HFFc6 (cell line): ENCODE results near the gene STMN3. TPM values are rescaled to one million over a fixed set of nuclear protein-coding genes. Genes with fewer than 3 reads are reported as not detected.
"Not testable (repeated sequence)": the region's sequence is repeated elsewhere in the genome, so short reads cannot be mapped to it uniquely, and the experiment has no call there.

Experiments
- DNase-seq: peaks from one replicate; pipeline ENCODE4 v3.0.0-alpha.2; 2018
- H3K27ac Mint-ChIP-seq: 2 replicates; pipeline ENCODE4 v1.8.0; 2020; ENCODE audit warnings: mild to moderate bottlenecking, mixed read lengths
- H3K27me3 Mint-ChIP-seq: 2 replicates; pipeline ENCODE4 v1.8.0; 2021; ENCODE audit warnings: mild to moderate bottlenecking, moderate library complexity, mixed read lengths; ENCODE audit not compliant: insufficient read depth
- H3K36me3 Mint-ChIP-seq: 2 replicates; pipeline ENCODE4 v1.8.0; 2021; ENCODE audit warnings: low read depth, mixed read lengths
- H3K4me1 Mint-ChIP-seq: 2 replicates; pipeline ENCODE4 v1.8.0; 2020; ENCODE audit warnings: low read depth, mixed read lengths
- H3K4me3 Mint-ChIP-seq: 2 replicates; pipeline ENCODE4 v1.8.0; 2020; ENCODE audit warnings: mild to moderate bottlenecking, moderate library complexity, mixed read lengths
- H3K9me3 Mint-ChIP-seq: 2 replicates; pipeline ENCODE4 v1.8.0; 2020; ENCODE audit warnings: mild to moderate bottlenecking, mixed read lengths
- CTCF ChIP-seq: fragments of 200-600 bp; sonication (generic); IDR thresholded peaks from 2 replicates; pipeline ENCODE4 v1.5.0; 2021; ENCODE audit warnings: antibody characterized with exemption, mild to moderate bottlenecking
- total RNA-seq, 6 experiments: library from RNA; stranded (reverse); fragmentation: NEBNext Ultra II Directional; extraction: Animal tissue kit (Norgen Biotek cat#: 25700); gene quantifications; 2 replicates in 1 of 6; 3 replicates in 5 of 6; pipeline ENCODE4 v1.2.3, GENCODE V29; 2021

STMN3 gene
- total RNA-seq, 6 experiments from 2014 or later: 0.77 to 3.2 (median 1.5) TPM

GRCh38 chr20:63643499-63643898 lies 9.7 kb downstream of the STMN3 start:
- Mint-ChIP-seq H3K4me1 (no peaks in the 10 kb centered on the region), H3K9me3 (no peaks in the 10 kb centered on the region), H3K36me3 (no peaks in the 10 kb centered on the region), H3K27ac (no peak overlapping the region), H3K4me3 (no peak overlapping the region), H3K27me3 (peaks cover 6% of the 10 kb centered on the region)
- no peak for DNase-seq
- no peak for TF ChIP-seq CTCF

DNA sequence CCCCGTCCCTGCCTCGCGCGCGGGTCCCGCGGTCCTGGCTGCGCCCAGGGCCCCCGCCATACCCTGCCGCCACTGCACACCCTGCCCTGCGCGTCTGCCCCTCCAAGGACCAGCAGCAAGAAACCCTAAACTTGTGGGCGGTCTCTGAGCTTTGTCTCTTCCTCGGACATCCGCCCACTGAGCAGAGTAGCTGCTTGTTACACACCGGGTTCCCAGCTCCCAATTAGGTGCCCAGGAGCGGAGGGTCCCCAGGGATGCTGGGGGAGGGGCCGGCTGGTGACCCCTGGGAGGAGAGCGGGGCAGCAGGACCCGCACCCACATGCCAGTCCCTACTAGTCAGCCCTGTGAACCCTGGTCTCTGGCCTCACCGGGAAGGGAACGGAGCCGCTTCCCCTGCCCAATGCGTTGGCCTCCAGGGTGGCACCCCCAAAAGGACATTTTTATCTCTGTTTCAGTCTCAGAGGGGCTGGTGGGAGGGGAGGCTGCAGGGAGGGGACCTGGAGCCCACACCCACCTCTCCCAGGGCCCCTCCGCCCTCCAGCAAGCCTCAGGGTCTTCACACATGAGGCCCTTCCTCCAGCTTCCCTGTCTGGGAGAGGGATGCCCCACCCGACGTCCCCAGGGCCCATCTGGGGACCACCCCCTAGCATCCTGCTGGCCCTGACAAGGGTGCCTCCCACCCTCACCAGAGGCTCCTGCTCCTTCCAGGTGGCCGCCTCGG lies 10.5 kb downstream of the STMN3 start:
- H3K36me3 Mint-ChIP-seq: 0 out of 2 replicates have a peak, but pooled peaks cover 4% of the 10 kb centered on the region
- no peak overlapping the region for H3K27ac Mint-ChIP-seq
- no peak for TF ChIP-seq CTCF
- H3K9me3 Mint-ChIP-seq: peaks cover 4% of the 10 kb centered on the region; the same call in 1 of the 2 replicates
- DNase-seq: no peak
- H3K27me3 Mint-ChIP-seq: peaks cover 8% of the 10 kb centered on the region
- H3K4me1 Mint-ChIP-seq: peaks cover 5% of the 10 kb centered on the region; the same call in 1 of the 2 replicates
- H3K4me3 Mint-ChIP-seq: 0 out of 2 replicates have a peak overlapping the region, but pooled peaks have one; percentile 37

- Mint-ChIP-seq H3K9me3 (peaks cover 4% of the 10 kb centered on the region; the same call in 1 of the 2 replicates), H3K4me1 (peaks cover 12% of the 10 kb centered on the region), H3K36me3 (0 out of 2 replicates have a peak, but pooled peaks cover 4% of the 10 kb centered on the region), H3K27ac (no peak overlapping the region), H3K27me3 (peaks cover 8% of the 10 kb centered on the region), H3K4me3 (0 out of 2 replicates have a peak overlapping the region, but pooled peaks have one; percentile 32)
- DNase-seq: peak; percentile 39
- TF ChIP-seq CTCF: peak; percentile 55
Measured at GRCh38 chr20:63641792-63642523, 11.3 kb downstream of the STMN3 start.

DNA sequence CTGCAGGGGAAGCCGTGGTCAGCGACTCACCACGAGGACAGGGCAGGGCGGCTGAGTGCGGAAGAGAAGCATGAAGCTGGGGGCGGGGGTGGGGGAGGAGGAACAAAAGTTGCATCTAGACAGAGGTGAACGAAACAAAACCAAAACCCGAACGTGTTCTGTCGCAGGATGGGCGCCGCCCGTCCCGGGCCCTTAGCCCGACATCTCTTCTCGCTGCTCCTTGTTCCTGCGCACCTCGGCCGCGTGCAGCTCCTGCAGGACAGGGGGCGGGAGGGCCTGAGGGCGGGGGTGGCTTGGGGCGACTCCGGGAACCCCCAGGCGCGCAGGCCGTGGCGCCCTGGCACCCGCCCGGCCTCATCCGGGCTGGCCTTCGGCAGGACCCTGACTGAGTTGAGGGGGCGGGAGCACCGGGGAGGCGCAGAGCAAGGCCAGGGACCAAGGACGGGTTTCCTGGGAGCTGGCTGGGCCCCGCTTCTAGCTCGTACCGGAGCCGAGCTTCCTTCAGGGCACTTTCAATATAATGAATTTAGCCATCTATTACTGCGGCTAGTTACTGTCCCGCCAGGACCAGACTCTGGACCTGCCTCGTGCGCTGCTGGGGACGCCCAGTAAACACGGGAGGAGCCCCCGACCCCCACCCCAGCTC lies 12.0 kb downstream of the STMN3 start:
- Mint-ChIP-seq H3K27ac (no peak overlapping the region), H3K4me3 (no peak overlapping the region), H3K9me3 (peaks cover 4% of the 10 kb centered on the region; the same call in 1 of the 2 replicates), H3K36me3 (0 out of 2 replicates have a peak, but pooled peaks cover 4% of the 10 kb centered on the region), H3K27me3 (peaks cover 8% of the 10 kb centered on the region), H3K4me1 (peaks cover 15% of the 10 kb centered on the region)
- DNase-seq: no peak
- TF ChIP-seq CTCF: no peak

- peaks cover 15% of the 10 kb centered on the region for H3K4me1 Mint-ChIP-seq
- not testable (repeated sequence) for H3K4me3 Mint-ChIP-seq, DNase-seq, H3K36me3 Mint-ChIP-seq, H3K27ac Mint-ChIP-seq, H3K9me3 Mint-ChIP-seq, H3K27me3 Mint-ChIP-seq
Measured at GRCh38 chr20:63640686-63641085, 12.5 kb downstream of the STMN3 start.
